AG09319 (cell line): ENCODE results near the gene KAT6B.
A peak's percentile ranks its signal among the peaks of the same experiment; 100 is the strongest.

Source experiments
- DNase-seq: peaks from one replicate; pipeline ENCODE4 v3.0.0-alpha.2; 2010; ENCODE audit warnings: low read depth; ENCODE audit errors: extremely low read depth
- CTCF ChIP-seq: IDR thresholded peaks from 2 replicates; pipeline ENCODE4 v1.5.1; 2011; ENCODE audit warnings: low read depth, mild to moderate bottlenecking, inconsistent platforms, low read length, moderate library complexity

Gene KAT6B

DNA sequence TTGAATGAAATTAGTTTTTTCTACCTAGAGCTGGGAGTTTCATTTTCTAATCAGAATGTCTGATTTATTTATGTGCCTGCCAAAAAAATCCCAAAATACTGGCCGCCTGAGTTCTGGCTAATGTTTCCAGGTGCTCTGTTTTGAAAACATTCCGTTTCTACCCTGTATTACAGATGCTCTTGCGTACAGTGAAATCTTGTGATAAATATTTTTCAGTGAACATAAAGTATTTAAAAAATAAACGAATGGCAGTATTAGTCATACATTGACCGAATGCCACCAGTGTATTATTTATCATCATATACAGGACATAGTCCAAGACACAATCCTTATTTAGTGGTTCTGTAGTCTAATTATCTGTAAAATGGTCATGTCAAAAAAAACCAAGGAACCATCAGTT is 102.8 kb downstream of the KAT6B start:
- no peak for DNase-seq
- no peak for TF ChIP-seq CTCF

GRCh38 chr10:74930965-74931364 is 104.6 kb downstream of the KAT6B start:
- no peak for TF ChIP-seq CTCF
- no peak for DNase-seq

GRCh38 chr10:74932648-74933047 is 106.2 kb downstream of the KAT6B start:
- TF ChIP-seq CTCF = no peak
- no peak for DNase-seq

GRCh38 chr10:74934100-74934812 is 107.9 kb downstream of the KAT6B start:
- TF ChIP-seq CTCF = no peak
- DNase-seq = no peak

- peak; percentile 57 for DNase-seq
- TF ChIP-seq CTCF = no peak
Measured at GRCh38 chr10:74936577-74937265, 110.3 kb downstream of the KAT6B start.

GRCh38 chr10:74937266-74937856 is 111.0 kb downstream of the KAT6B start:
- DNase-seq = no peak
- TF ChIP-seq CTCF = no peak

GRCh38 chr10:74944205-74944604 is 117.8 kb downstream of the KAT6B start:
- DNase-seq = no peak
- TF ChIP-seq CTCF = no peak
